Activated naive CD4-positive, alpha-beta T cell (primary cell): Measurements from ENCODE around the gene AP3S1.
A peak's percentile ranks its signal among the peaks of the same experiment; 100 is the strongest.
"Not testable (repeated sequence)": the region's sequence is repeated elsewhere in the genome, so short reads cannot be mapped to it uniquely, and the experiment has no call there.

Experiments used
- DNase-seq, 4 experiments: peaks; one replicate each; lab custom pipeline; 2025; lab: John Stamatoyannopoulos, UW

AP3S1 gene

GRCh38 chr5:115841382-115842088 is at the start of gene AP3S1, which contains the start of gene ATG12:
AP3S1 (plus strand) TSS chr5:115841935; CDS start chr5:115842038, 103 bp downstream.
ATG12 (minus strand) TSS chr5:115841565; CDS start chr5:115841552, 13 bp downstream.
- peak; percentile 73 to 88 (median 81) for DNase-seq

DNA sequence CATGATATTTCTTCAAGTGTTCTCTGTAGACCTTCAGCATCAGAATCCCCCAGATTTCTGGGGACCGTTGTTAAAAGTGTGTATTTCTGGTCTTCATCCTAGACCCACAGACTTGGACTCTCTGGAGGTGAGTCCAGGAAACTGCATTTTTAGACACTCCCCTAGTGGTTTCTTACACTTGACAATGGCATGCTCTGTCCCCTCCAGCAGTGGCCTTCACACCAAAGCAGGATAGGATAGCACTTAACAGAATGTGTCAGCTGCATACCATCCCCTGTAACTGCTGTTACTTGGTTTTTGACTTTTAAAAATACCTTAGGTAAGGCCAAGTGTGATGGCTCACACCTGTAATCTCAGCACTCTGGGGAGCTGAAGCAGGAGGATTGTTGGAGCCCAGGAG is 46.0 kb upstream of the AP3S1 start:
- DNase-seq, result no peak

DNA sequence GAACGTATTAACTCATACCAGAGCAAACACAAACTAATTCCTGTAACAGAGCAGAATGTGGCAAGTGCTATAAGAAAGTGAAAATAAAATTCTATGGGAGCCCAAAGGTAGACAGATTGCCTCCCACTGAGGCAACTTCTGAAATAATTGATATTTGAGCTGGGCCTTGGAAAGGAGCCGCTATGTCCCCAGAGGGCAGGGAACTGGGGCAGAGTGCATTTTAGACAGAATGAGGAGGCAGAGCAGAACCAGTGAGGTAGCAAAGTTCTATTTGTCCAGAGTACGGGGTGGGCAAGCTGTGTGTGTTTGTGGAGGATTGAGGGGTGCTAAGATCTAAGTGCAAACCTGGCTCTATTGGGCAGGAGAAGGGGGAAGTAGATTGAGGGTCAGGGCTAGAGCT is 45.1 kb upstream of the AP3S1 start:
- no peak for DNase-seq

- no peak for DNase-seq
Observed at GRCh38 chr5:115798252-115798651, 43.5 kb upstream of the AP3S1 start.

DNA sequence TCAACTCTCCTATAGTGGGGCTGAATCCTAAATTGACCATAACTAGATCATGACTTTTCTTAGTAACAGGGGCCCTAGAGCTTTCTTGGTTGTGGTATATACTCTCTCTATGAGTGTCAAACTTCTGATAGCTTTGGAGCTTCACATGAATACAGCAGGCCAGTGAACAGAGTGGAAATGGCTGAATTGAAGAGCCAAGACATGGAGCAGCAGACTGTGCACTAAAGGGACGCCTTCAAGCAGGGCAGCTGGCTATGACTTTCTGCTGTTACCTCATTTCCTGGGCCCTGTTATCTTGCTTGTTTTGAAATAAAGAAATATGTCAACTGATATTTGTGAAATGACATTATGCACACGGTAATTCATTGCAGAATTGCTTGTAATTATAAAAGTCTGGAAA is 41.6 kb upstream of the AP3S1 start:
- no peak for DNase-seq

DNA sequence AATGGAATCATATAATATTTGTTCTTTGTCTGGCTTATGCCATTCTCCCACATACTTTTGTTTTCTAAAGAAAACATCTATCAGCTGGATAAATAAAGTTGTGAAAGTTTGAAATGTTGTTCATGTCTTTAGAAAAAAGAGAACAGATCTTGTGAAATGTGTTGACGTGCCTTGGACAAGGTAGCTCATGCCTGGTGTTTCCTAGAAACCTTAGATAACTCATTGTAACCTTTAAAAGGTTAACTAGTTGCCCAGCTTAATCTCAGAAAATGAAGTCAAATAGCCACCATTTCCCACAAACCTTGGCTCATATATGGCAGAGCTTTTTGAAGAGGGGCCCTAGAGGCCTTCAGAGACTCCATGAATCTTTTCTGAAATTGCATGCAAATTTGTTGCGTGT is 40.6 kb upstream of the AP3S1 start:
- DNase-seq, result no peak

GRCh38 chr5:115801984-115802383 is 39.8 kb upstream of the AP3S1 start:
- DNase-seq, result no peak

GRCh38 chr5:115806986-115807653 is 34.6 kb upstream of the AP3S1 start:
- no peak for DNase-seq

DNA sequence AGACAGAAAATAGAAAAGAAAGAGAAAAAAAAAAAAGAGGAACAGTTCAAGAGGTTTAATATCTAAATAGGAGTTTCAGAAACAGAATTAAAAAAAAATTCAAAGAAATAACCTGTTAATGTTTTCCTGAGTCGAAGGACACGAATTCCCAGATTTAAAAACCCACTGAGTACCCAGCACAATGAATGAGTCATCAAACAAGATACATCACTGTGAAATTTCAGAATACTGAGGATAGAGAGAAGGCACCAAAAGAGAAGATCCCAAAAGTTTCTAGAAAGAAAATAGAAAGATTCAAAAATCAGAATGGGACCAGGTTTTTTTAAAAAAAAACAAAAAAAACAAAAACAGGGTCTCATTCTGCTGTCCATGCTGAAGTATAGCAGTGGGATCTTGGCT is 34.1 kb upstream of the AP3S1 start:
- no peak for DNase-seq

DNA sequence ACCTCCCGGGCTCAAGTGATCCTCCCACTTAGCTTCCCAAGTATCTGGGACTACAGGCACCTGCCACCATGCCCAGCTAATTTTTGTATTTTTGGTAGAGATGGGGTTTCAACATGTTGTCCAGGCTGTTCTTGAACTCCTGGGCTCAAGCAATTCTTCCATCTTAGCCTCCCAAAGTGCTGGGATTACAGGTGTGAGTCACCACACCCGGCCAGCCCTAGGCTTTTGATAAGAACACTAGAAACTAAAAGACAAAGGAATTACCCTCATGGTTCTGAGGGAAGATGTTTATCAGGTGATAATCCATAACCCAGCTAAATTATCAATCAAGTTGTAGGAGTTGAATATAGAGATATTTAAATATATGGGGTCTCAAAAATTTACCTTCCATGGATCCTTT is 33.7 kb upstream of the AP3S1 start:
- not testable (repeated sequence) for DNase-seq

DNA sequence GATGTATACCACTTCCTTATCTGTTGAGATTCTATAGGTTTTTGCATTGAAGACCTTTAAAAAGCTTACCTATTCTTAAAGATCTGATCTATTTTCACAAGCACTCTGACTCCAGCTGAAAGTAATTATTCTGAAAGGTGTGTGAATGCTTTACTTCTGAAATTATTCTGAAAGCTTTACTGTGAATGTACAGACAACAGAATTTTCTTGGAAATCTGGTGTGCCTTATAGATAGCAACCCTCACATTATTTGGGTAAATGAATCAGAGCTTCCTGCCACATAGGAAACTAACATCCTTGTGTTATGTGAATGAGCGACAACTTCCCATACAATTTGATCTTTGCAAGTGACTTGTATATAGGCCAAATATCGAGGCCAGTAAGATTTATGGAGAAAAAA is 31.8 kb upstream of the AP3S1 start:
- DNase-seq, result no peak

GRCh38 chr5:115810761-115811160 is 31.0 kb upstream of the AP3S1 start:
- DNase-seq, result no peak

- DNase-seq, result no peak
Observed at GRCh38 chr5:115811406-115811805, 30.3 kb upstream of the AP3S1 start.

DNA sequence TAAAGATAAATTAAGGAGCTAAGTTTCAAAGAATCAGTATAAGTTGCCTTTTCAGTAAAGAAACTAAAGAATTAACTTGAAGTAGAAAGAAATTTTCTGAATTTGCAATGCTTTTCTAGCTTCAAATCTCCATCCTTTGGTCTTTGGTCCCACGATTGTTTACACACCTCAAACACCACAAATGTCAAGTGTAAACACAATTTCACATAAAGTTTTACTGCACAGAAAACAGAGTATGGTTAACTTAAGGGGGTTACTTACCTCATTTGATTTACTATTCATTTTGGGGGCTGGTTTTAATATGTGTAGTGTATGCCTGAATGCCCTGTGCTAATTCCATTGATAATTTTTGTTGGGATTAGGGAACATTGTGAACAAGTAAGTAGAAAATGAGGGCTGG is 29.4 kb upstream of the AP3S1 start:
- no peak for DNase-seq

DNA sequence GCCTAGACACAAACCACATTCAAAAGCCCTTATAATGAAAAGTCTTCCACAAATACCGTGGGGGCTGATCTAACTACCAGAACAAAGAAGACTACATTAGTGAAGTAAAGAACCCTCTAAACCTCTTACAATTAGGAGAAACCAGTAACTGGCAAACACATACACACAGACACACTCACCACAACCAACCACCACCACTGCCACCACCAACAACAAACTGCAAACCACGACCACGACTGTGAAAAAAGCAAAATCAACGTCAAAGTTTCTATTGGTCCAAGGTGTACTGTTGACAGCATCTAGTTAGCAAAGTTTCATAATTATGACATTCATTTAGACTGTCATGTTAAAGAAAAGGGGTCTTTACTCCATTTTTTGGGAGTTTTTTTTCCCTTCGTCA is 28.0 kb upstream of the AP3S1 start:
- DNase-seq, result no peak

- no peak for DNase-seq
Observed at GRCh38 chr5:115815006-115815692, 26.6 kb upstream of the AP3S1 start.

- DNase-seq, result no peak
Observed at GRCh38 chr5:115815693-115816225, 26.0 kb upstream of the AP3S1 start.

DNA sequence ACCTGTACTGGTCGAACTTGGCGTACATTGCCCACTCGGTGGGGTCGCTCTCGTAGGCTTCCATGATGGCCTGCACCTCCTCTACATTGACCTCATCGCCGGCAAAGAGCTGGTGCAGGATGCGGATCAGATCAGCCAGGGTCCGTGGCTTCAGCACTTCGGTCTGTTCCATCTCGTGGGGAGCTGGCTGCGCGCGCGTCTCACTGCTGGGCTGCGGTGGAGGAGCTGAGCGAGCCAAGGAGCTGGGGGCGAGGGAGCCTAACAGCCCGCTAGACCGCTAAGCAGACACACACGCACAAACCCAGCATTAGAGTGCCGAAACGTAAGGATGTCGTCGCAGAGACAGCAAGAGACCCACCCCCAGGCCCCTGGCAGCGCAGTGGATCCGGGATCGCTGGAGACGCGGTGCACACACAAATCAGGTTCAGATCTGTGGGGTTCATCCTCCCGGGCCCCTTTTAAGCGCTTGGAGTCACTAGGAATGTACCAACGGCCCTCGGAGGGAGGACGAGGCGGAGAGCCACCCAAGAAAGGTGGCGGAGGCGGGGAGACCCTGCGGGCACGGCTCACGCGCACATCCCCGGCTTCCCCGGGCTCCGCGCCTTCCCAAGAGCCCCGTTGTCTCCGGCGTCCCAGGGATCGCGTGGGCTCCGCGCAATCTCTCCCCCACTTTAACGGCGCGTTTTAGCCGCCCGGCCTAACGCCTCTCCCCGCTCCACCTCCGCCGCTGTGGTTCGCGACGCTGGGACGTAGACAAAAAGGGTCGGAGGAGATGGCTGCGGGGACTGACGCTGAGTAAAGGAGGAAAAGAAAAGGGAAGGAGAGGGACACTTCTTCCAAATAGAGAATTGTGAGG is 25.3 kb upstream of the AP3S1 start, which contains the start of gene CDO1:
Gene CDO1 (minus strand): TSS at position 434 of the 856 bp plus-strand sequence. CDS start 262 bp downstream, at position 172.
- no peak for DNase-seq

GRCh38 chr5:115817386-115817785 is 24.3 kb upstream of the AP3S1 start:
- no peak for DNase-seq

GRCh38 chr5:115818821-115819220 is 22.9 kb upstream of the AP3S1 start:
- no peak for DNase-seq

- DNase-seq, result no peak
Observed at GRCh38 chr5:115820846-115821245, 20.9 kb upstream of the AP3S1 start.

DNA sequence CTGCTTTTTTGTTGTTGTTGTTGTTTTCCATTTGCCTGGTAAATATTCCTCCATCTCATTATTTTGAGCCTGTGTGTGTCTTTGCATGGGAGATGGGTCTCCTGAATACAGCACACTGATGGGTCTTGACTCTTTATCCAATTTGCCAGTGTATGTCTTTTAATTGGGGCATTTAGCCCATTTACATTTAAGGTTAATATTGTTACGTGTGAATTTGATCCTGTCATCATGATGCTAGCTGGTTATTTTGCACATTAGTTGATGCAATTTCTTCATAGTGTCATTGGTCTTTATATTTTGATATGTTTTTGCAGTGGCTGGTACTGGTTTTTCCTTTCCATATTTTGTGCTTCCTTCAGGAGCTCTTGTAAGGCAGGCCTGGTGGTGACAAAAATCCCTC is 16.8 kb upstream of the AP3S1 start:
- not testable (repeated sequence) for DNase-seq
